ENCODE results near the gene TRIB2.
A peak's percentile ranks its signal among the peaks of the same experiment; 100 is the strongest.

TRIB2 gene

GRCh38 chr2:12714391-12715221 is 2.1 kb upstream of the TRIB2 start:
- DNase-seq (ENCODE audit: low read depth), result no peak

GRCh38 chr2:12715258-12716031 is 1.3 kb upstream of the TRIB2 start:
- DNase-seq (ENCODE audit: low read depth), result no peak
- TF ChIP-seq CTCF (IDR thresholded peaks at IDR 0.05; ENCODE audit: control insufficient read depth, insufficient read depth, low read depth, low read length, missing control alignments), result no peak
- no peak overlapping the region for H3K4me3 ChIP-seq (ENCODE audit: control insufficient read depth, low read depth, low read length)

More at GRCh38 chr2:12714391-12715221, 2.1 kb upstream of the TRIB2 start:
- H3K4me3 ChIP-seq (ENCODE audit: control insufficient read depth, low read depth, low read length), result no peak overlapping the region
- TF ChIP-seq CTCF (IDR thresholded peaks at IDR 0.05; ENCODE audit: control insufficient read depth, insufficient read depth, low read depth, low read length, missing control alignments), result no peak

- TF ChIP-seq CTCF (IDR thresholded peaks at IDR 0.05; ENCODE audit: control insufficient read depth, insufficient read depth, low read depth, low read length, missing control alignments), result peak; percentile 59
- DNase-seq (ENCODE audit: low read depth), result no peak
- H3K4me3 ChIP-seq (ENCODE audit: control insufficient read depth, low read depth, low read length), result peak overlapping the region; percentile 49
Measured at GRCh38 chr2:12716032-12716281, 779 bp upstream of the TRIB2 start.

GRCh38 chr2:12717191-12718014 is 667 bp downstream of the TRIB2 start:
- TF ChIP-seq CTCF (IDR thresholded peaks at IDR 0.05; ENCODE audit: control insufficient read depth, insufficient read depth, low read depth, low read length, missing control alignments), result peak; percentile 50
- no peak for DNase-seq (ENCODE audit: low read depth)
- peak overlapping the region; percentile 95 for H3K4me3 ChIP-seq (ENCODE audit: control insufficient read depth, low read depth, low read length)

GRCh38 chr2:12718015-12718671 is 1.4 kb downstream of the TRIB2 start:
- H3K4me3 ChIP-seq (ENCODE audit: control insufficient read depth, low read depth, low read length), result peak overlapping the region; percentile 95
- TF ChIP-seq CTCF (IDR thresholded peaks at IDR 0.05; ENCODE audit: control insufficient read depth, insufficient read depth, low read depth, low read length, missing control alignments), result no peak
- DNase-seq (ENCODE audit: low read depth), result no peak

Measured in AG09309 (cell line).